ENCODE results near the gene RINL.

DNA sequence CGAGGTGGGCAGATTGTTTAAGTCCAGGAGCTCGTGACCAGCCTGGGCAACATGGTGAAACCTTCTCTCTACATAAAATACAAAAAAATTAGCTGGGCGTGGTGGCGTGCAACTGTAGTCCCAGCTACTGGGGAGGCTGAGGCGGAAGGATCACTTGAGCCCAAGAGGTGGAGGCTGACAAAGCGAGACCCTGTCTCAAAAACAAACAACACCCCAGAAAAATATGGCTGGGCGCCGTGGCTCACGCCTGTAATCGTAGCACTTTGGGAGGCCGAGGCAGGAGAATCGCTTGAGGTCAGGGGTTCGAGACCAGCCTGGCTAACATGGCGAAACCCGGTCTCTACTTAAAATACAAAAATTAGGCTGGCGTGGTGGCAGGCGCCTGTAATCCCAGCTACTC is 24.9 kb downstream of the RINL start:
- TF ChIP-seq, protein P1, sequence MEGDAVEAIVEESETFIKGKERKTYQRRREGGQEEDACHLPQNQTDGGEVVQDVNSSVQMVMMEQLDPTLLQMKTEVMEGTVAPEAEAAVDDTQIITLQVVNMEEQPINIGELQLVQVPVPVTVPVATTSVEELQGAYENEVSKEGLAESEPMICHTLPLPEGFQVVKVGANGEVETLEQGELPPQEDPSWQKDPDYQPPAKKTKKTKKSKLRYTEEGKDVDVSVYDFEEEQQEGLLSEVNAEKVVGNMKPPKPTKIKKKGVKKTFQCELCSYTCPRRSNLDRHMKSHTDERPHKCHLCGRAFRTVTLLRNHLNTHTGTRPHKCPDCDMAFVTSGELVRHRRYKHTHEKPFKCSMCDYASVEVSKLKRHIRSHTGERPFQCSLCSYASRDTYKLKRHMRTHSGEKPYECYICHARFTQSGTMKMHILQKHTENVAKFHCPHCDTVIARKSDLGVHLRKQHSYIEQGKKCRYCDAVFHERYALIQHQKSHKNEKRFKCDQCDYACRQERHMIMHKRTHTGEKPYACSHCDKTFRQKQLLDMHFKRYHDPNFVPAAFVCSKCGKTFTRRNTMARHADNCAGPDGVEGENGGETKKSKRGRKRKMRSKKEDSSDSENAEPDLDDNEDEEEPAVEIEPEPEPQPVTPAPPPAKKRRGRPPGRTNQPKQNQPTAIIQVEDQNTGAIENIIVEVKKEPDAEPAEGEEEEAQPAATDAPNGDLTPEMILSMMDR (IDR thresholded peaks at IDR 0.05; ENCODE audit: poor library complexity, severe bottlenecking): no peak
- TF ChIP-seq RAD21 (conservative IDR thresholded peaks at IDR 0.05): no peak

All from neural cell (in vitro differentiated cells).